ENCODE data around the gene INPP1.

DNA sequence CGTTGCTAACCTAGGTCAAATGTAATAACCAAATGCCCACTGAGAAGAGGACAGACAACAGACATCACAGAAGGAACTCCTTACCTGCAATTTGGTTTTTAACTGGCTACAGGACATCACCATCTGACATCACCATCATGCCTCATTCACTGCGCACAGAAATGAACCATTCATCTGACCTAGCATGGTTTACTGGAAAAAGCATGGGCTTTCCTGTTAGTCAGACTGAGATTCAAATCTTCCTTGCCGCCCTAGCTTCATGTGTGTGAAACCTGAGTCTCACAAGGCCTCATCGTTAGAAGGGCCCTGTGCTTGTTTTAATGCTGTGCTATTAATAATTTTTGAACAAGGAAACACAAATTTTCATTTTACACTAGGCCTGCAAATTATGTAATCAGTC lies 22.7 kb upstream of the INPP1 start:
- TF ChIP-seq, protein P1, sequence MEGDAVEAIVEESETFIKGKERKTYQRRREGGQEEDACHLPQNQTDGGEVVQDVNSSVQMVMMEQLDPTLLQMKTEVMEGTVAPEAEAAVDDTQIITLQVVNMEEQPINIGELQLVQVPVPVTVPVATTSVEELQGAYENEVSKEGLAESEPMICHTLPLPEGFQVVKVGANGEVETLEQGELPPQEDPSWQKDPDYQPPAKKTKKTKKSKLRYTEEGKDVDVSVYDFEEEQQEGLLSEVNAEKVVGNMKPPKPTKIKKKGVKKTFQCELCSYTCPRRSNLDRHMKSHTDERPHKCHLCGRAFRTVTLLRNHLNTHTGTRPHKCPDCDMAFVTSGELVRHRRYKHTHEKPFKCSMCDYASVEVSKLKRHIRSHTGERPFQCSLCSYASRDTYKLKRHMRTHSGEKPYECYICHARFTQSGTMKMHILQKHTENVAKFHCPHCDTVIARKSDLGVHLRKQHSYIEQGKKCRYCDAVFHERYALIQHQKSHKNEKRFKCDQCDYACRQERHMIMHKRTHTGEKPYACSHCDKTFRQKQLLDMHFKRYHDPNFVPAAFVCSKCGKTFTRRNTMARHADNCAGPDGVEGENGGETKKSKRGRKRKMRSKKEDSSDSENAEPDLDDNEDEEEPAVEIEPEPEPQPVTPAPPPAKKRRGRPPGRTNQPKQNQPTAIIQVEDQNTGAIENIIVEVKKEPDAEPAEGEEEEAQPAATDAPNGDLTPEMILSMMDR (IDR thresholded peaks at IDR 0.05; ENCODE audit: poor library complexity): no peak
- no peak for TF ChIP-seq EZH2 (IDR thresholded peaks at IDR 0.05; ENCODE audit: borderline replicate concordance)
